Measurements from ENCODE around the gene SLC25A45.

SLC25A45 gene

GRCh38 chr11:65390996-65391395 lies 8.6 kb upstream of the SLC25A45 start:
- H3K4me3 ChIP-seq (ENCODE audit: low read length): no peak overlapping the region
- H3K79me2 ChIP-seq (ENCODE audit: low read length): peaks cover 79% of the 10 kb centered on the region
- H3K9me2 ChIP-seq (replicated peaks; ENCODE audit: insufficient read depth, low read length): no peaks in the 10 kb centered on the region
- H3K36me3 ChIP-seq (replicated peaks; ENCODE audit: insufficient read depth, low read length): no peaks in the 10 kb centered on the region
- no peak overlapping the region for H3K4me2 ChIP-seq (ENCODE audit: low read depth, low read length)
- no peak overlapping the region for H2AFZ ChIP-seq (ENCODE audit: low read length)
- H3K4me1 ChIP-seq (ENCODE audit: low read length): peaks cover 21% of the 10 kb centered on the region
- TF ChIP-seq EZH2 (optimal IDR thresholded peaks at IDR 0.05; ENCODE audit: low read depth, low read length) (no peak), CTCF (IDR thresholded peaks at IDR 0.05; ENCODE audit: low read length) (no peak), EZH2phosphoT487 (IDR thresholded peaks at IDR 0.05; ENCODE audit: low read length) (no peak)
- H3K9ac ChIP-seq (ENCODE audit: low read length): no peak overlapping the region
- H3F3A ChIP-seq (ENCODE audit: insufficient read depth, low read length): peaks cover 17% of the 10 kb centered on the region
- no peaks in the 10 kb centered on the region for H4K20me1 ChIP-seq (ENCODE audit: insufficient read depth, low read length)
- no peaks in the 10 kb centered on the region for H3K9me3 ChIP-seq (replicated peaks; ENCODE audit: insufficient read depth, low read length)
- no peak for DNase-seq
- H3K27me3 ChIP-seq (replicated peaks; ENCODE audit: insufficient read depth, low read length): no peaks in the 10 kb centered on the region
- H3K27ac ChIP-seq (ENCODE audit: low read length): no peak overlapping the region

GRCh38 chr11:65390099-65390941 lies 7.9 kb upstream of the SLC25A45 start:
- peaks cover 79% of the 10 kb centered on the region for H3K79me2 ChIP-seq (ENCODE audit: low read length)

GRCh38 chr11:65389294-65389980 lies 7.0 kb upstream of the SLC25A45 start:
- H4K20me1 ChIP-seq (ENCODE audit: insufficient read depth, low read length): no peaks in the 10 kb centered on the region
- H3K4me2 ChIP-seq (ENCODE audit: low read depth, low read length): peak overlapping the region; percentile 89
- no peak for TF ChIP-seq EZH2 (optimal IDR thresholded peaks at IDR 0.05; ENCODE audit: low read depth, low read length)
- TF ChIP-seq CTCF (IDR thresholded peaks at IDR 0.05; ENCODE audit: low read length): no peak
- no peak for TF ChIP-seq EZH2phosphoT487 (IDR thresholded peaks at IDR 0.05; ENCODE audit: low read length)
- no peaks in the 10 kb centered on the region for H3K36me3 ChIP-seq (replicated peaks; ENCODE audit: insufficient read depth, low read length)
- DNase-seq: no peak
- H3K79me2 ChIP-seq (ENCODE audit: low read length): peaks cover 77% of the 10 kb centered on the region
- H3K9me3 ChIP-seq (replicated peaks; ENCODE audit: insufficient read depth, low read length): no peaks in the 10 kb centered on the region
- H3K4me3 ChIP-seq (ENCODE audit: low read length): peak overlapping the region; percentile 13
- H3K27me3 ChIP-seq (replicated peaks; ENCODE audit: insufficient read depth, low read length): no peaks in the 10 kb centered on the region
- H3K9me2 ChIP-seq (replicated peaks; ENCODE audit: insufficient read depth, low read length): no peaks in the 10 kb centered on the region
- H3K9ac ChIP-seq (ENCODE audit: low read length): no peak overlapping the region; the same call in 1 of the 2 replicates
- peaks cover 22% of the 10 kb centered on the region for H3K4me1 ChIP-seq (ENCODE audit: low read length)
- peak overlapping the region; percentile 71; the same call in 1 of the 2 replicates for H3K27ac ChIP-seq (ENCODE audit: low read length)
- no peak overlapping the region for H2AFZ ChIP-seq (ENCODE audit: low read length)
- peaks cover 24% of the 10 kb centered on the region for H3F3A ChIP-seq (ENCODE audit: insufficient read depth, low read length)

More at GRCh38 chr11:65390099-65390941, 7.9 kb upstream of the SLC25A45 start:
- H3K4me3 ChIP-seq (ENCODE audit: low read length): no peak overlapping the region
- no peak overlapping the region for H3K9ac ChIP-seq (ENCODE audit: low read length)
- H2AFZ ChIP-seq (ENCODE audit: low read length): no peak overlapping the region
- no peaks in the 10 kb centered on the region for H4K20me1 ChIP-seq (ENCODE audit: insufficient read depth, low read length)
- peaks cover 22% of the 10 kb centered on the region for H3K4me1 ChIP-seq (ENCODE audit: low read length)
- H3F3A ChIP-seq (ENCODE audit: insufficient read depth, low read length): peaks cover 20% of the 10 kb centered on the region
- TF ChIP-seq EZH2 (optimal IDR thresholded peaks at IDR 0.05; ENCODE audit: low read depth, low read length): no peak
- no peak for TF ChIP-seq EZH2phosphoT487 (IDR thresholded peaks at IDR 0.05; ENCODE audit: low read length)
- no peak for TF ChIP-seq CTCF (IDR thresholded peaks at IDR 0.05; ENCODE audit: low read length)
- no peak overlapping the region for H3K27ac ChIP-seq (ENCODE audit: low read length)
- H3K36me3 ChIP-seq (replicated peaks; ENCODE audit: insufficient read depth, low read length): no peaks in the 10 kb centered on the region
- no peaks in the 10 kb centered on the region for H3K9me3 ChIP-seq (replicated peaks; ENCODE audit: insufficient read depth, low read length)
- no peak overlapping the region; the same call in 1 of the 2 replicates for H3K4me2 ChIP-seq (ENCODE audit: low read depth, low read length)
- H3K9me2 ChIP-seq (replicated peaks; ENCODE audit: insufficient read depth, low read length): no peaks in the 10 kb centered on the region
- no peaks in the 10 kb centered on the region for H3K27me3 ChIP-seq (replicated peaks; ENCODE audit: insufficient read depth, low read length)
- DNase-seq: no peak

Measured in MM.1S (cell line).